ENCODE measurements around the gene NID2. TPM values are rescaled to one million over a fixed set of nuclear protein-coding genes. Genes with fewer than 3 reads are reported as not detected.

NID2 gene
- total RNA-seq, 1 donor from 2014 or later: 42.5 TPM

- Mint-ChIP-seq H3K4me3 (peak overlapping the region; percentile 32), H3K27ac (ENCODE audit: unreplicated experiment) (peak overlapping the region; percentile 86), H3K4me1 (peaks cover 33% of the 10 kb centered on the region), H3K36me3 (ENCODE audit: low read depth) (peaks cover 62% of the 10 kb centered on the region), H3K9me3 (peaks cover 17% of the 10 kb centered on the region), H3K27me3 (ENCODE audit: low read depth) (no peaks in the 10 kb centered on the region)
- TF ChIP-seq CTCF (conservative IDR thresholded peaks at IDR 0.05): no peak
- DNase-seq (ENCODE audit: low read depth, low spot score): no peak
Observed at GRCh38 chr14:51963286-51963685, 105.6 kb downstream of the NID2 start.

GRCh38 chr14:51962711-51963110, 106.1 kb downstream of the NID2 start:
- Mint-ChIP-seq H3K9me3 (peaks cover 21% of the 10 kb centered on the region), H3K27ac (ENCODE audit: unreplicated experiment) (peak overlapping the region; percentile 52), H3K4me3 (peak overlapping the region; percentile 14), H3K27me3 (ENCODE audit: low read depth) (no peaks in the 10 kb centered on the region), H3K4me1 (peaks cover 32% of the 10 kb centered on the region), H3K36me3 (ENCODE audit: low read depth) (peaks cover 66% of the 10 kb centered on the region)
- DNase-seq (ENCODE audit: low read depth, low spot score): no peak
- TF ChIP-seq CTCF (conservative IDR thresholded peaks at IDR 0.05): no peak

GRCh38 chr14:51960866-51961265, 108.0 kb downstream of the NID2 start:
- H3K4me1 Mint-ChIP-seq: peaks cover 26% of the 10 kb centered on the region
- H3K36me3 Mint-ChIP-seq (ENCODE audit: low read depth): peaks cover 70% of the 10 kb centered on the region
- DNase-seq (ENCODE audit: low read depth, low spot score): no peak
- peak overlapping the region; percentile 44 for H3K27ac Mint-ChIP-seq (ENCODE audit: unreplicated experiment)
- no peak overlapping the region for H3K4me3 Mint-ChIP-seq
- TF ChIP-seq CTCF (conservative IDR thresholded peaks at IDR 0.05): no peak
- peaks cover 28% of the 10 kb centered on the region for H3K9me3 Mint-ChIP-seq
- no peaks in the 10 kb centered on the region for H3K27me3 Mint-ChIP-seq (ENCODE audit: low read depth)

- Mint-ChIP-seq H3K9me3 (peaks cover 28% of the 10 kb centered on the region), H3K27ac (ENCODE audit: unreplicated experiment) (no peak overlapping the region), H3K36me3 (ENCODE audit: low read depth) (peaks cover 68% of the 10 kb centered on the region), H3K4me3 (no peak overlapping the region), H3K4me1 (peaks cover 26% of the 10 kb centered on the region), H3K27me3 (ENCODE audit: low read depth) (no peaks in the 10 kb centered on the region)
- TF ChIP-seq CTCF (conservative IDR thresholded peaks at IDR 0.05): no peak
- no peak for DNase-seq (ENCODE audit: low read depth, low spot score)
Observed at GRCh38 chr14:51959928-51960327, 108.9 kb downstream of the NID2 start.

GRCh38 chr14:51957950-51958349, 110.9 kb downstream of the NID2 start:
- Mint-ChIP-seq H3K4me1 (peaks cover 33% of the 10 kb centered on the region), H3K9me3 (peaks cover 28% of the 10 kb centered on the region), H3K4me3 (no peak overlapping the region), H3K27me3 (ENCODE audit: low read depth) (no peaks in the 10 kb centered on the region), H3K27ac (ENCODE audit: unreplicated experiment) (no peak overlapping the region), H3K36me3 (ENCODE audit: low read depth) (peaks cover 73% of the 10 kb centered on the region)
- no peak for DNase-seq (ENCODE audit: low read depth, low spot score)
- no peak for TF ChIP-seq CTCF (conservative IDR thresholded peaks at IDR 0.05)

Other genes starting within 250 kb of the NID2 start
- gene GNG2, start 208.4 kb downstream of the NID2 start, total RNA-seq: 163 and 174 TPM in 2 replicates
- gene RTRAF, start 79.5 kb downstream of the NID2 start, total RNA-seq: 309 and 315 TPM in 2 replicates
- not detected in 2 replicates for gene PTGDR, start 198.6 kb upstream of the NID2 start, total RNA-seq
- not detected in 2 replicates for gene PTGER2, start 245.3 kb upstream of the NID2 start, total RNA-seq